ENCODE data around the gene RAB4B. TPM values are rescaled to one million over a fixed set of nuclear protein-coding genes. Genes with fewer than 3 reads are reported as not detected.

Gene RAB4B
- total RNA-seq, 6 donors from 2014 or later = 39.9 to 78.5 (median 58.6) TPM

DNA sequence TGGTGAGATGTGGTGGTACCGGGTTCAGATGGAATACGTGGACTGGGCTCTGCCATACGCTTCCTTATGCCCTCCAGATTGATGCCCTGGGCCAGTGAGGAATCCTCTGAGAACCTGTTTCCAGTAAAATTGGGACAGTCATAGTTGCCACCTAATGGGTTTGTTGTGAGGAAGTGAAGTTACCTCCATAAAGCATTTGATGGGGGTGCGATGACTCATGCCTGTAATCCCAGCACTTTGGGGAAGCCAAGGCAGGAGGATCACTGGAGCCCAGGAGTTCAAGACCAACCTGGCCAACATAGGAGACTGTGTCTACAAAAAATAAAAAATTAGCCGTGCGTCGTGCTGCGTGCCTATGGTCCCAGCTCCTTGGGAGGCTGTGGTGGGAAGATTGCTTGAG lies 22.3 kb upstream of the RAB4B start:
- WGBS, 2 donors = 98 to 99% methylated on average over 5 to 8 of the region's 8 CpGs
- H3K9me3 ChIP-seq = no peaks in the 10 kb centered on the region
- H3K36me3 ChIP-seq = peaks cover 19 to 54% (median 35%) of the 10 kb centered on the region in 4 donors
- H3K4me1 ChIP-seq = peaks cover 50 to 57% (median 52%) of the 10 kb centered on the region in 4 donors
- H3K4me3 ChIP-seq = no peak overlapping the region
- ATAC-seq (ENCODE audit: low FRiP score in 2 of 2) (no peak), DNase-seq (no peak)
- H3K27ac ChIP-seq = peak overlapping the region in 1 of 4 donors; percentile 42
- H3K27me3 ChIP-seq = no peaks in the 10 kb centered on the region
- TF ChIP-seq POLR2AphosphoS5 (IDR thresholded peaks at IDR 0.05) (no peak), POLR2A (IDR thresholded peaks at IDR 0.05) (no peak), EP300 (IDR thresholded peaks at IDR 0.05) (no peak)
- TF ChIP-seq, protein P1, sequence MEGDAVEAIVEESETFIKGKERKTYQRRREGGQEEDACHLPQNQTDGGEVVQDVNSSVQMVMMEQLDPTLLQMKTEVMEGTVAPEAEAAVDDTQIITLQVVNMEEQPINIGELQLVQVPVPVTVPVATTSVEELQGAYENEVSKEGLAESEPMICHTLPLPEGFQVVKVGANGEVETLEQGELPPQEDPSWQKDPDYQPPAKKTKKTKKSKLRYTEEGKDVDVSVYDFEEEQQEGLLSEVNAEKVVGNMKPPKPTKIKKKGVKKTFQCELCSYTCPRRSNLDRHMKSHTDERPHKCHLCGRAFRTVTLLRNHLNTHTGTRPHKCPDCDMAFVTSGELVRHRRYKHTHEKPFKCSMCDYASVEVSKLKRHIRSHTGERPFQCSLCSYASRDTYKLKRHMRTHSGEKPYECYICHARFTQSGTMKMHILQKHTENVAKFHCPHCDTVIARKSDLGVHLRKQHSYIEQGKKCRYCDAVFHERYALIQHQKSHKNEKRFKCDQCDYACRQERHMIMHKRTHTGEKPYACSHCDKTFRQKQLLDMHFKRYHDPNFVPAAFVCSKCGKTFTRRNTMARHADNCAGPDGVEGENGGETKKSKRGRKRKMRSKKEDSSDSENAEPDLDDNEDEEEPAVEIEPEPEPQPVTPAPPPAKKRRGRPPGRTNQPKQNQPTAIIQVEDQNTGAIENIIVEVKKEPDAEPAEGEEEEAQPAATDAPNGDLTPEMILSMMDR (IDR thresholded peaks at IDR 0.05) = no peak

DNA sequence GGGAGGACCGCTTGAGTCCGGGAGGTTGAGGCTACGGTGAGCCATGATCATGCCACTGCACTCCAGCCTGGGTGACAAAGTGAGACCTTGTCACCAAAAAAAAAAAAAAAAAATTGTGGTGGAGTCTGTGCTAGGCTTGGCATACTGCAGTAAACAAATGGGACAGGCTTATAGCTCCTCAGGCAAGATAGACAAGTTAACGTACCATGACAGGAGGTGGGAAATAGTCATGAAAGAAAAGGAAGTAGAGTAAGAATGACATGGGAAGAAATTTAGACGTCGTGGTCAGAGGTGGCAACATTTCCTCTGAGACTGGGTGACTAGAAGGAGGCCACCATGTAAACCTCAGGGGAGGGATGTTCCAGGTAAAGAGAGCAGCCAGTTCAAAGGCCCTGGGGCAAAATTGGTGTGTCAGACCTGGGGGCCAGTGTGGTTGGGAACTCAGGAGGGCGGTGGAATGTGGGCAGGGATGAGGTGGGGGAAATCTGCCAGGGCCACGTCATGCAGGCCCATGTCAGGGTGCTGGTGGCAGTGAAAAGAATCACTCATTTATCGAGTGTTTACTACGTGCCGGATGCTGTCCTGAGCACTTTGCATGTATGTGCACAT lies 21.4 kb upstream of the RAB4B start:
- ATAC-seq (ENCODE audit: low FRiP score in 2 of 2) (no peak), DNase-seq (no peak)
- Histone ChIP-seq H3K36me3 (peaks cover 20 to 61% (median 43%) of the 10 kb centered on the region in 4 donors), H3K4me3 (no peak overlapping the region), H3K27ac (peak overlapping the region in 2 of 4 donors; percentile 9 to 42), H3K4me1 (peaks cover 50 to 57% (median 53%) of the 10 kb centered on the region in 4 donors), H3K9me3 (no peaks in the 10 kb centered on the region), H3K27me3 (no peaks in the 10 kb centered on the region)
- 63 to 77% methylated on average over 10 to 11 of the region's 11 CpGs for WGBS, 2 donors
- no peak for TF ChIP-seq POLR2AphosphoS5 (IDR thresholded peaks at IDR 0.05)
- TF ChIP-seq EP300 (IDR thresholded peaks at IDR 0.05) = no peak
- TF ChIP-seq POLR2A (IDR thresholded peaks at IDR 0.05) = no peak
- TF ChIP-seq, protein P1 (IDR thresholded peaks at IDR 0.05) = no peak

DNA sequence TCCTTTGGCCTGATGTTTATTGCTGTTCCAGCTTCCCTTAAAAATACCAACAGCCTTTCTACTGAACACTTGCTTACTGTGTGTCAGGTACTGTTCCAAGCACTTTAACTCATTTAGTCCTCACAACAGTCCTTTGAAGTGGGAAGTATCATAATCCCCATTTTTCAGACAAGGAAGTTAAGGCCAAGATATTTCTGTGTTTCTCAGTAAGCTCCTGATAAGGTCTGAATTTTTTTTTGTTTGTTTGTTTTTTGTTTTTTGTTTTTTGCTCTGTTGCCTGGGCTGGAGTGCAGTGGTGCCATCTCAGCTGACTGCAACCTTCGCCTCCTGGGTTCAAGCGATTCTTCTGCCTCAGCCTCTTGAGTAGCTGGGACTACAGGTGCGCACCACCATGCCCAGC lies 19.6 kb upstream of the RAB4B start:
- no peak for ATAC-seq (ENCODE audit: low FRiP score in 2 of 2)
- peaks cover 34 to 42% (median 37%) of the 10 kb centered on the region in 4 donors for H3K4me1 ChIP-seq
- H3K27me3 ChIP-seq = no peaks in the 10 kb centered on the region
- H3K4me3 ChIP-seq = no peak overlapping the region
- WGBS, 2 donors = 96% methylated on average over 3 of the region's 3 CpGs
- TF ChIP-seq POLR2AphosphoS5 (IDR thresholded peaks at IDR 0.05) (no peak), POLR2A (IDR thresholded peaks at IDR 0.05) (no peak), EP300 (IDR thresholded peaks at IDR 0.05) (no peak)
- TF ChIP-seq, protein P1 (IDR thresholded peaks at IDR 0.05) = no peak
- H3K36me3 ChIP-seq = peaks cover 38 to 80% (median 62%) of the 10 kb centered on the region in 4 donors
- DNase-seq = no peak
- H3K27ac ChIP-seq = no peak overlapping the region
- no peaks in the 10 kb centered on the region for H3K9me3 ChIP-seq

DNA sequence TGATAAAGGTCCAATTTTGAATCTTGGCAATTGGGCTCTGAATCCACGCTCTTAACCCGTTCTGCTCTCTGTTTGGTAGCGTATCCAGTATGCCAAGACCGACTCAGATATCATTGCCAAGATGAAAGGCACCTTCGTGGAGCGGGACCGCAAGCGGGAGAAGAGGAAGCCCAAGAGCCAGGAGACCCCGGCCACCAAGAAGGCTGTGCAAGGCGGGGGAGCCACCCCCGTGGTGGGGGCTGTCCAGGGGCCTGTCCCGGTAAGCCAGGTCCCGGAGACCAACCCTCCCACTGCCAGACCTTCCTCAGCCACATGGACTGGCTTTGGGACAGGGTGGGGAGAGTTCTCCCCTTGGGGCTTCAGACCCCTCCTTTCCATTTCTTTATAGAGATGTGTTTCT lies 18.7 kb upstream of the RAB4B start:
- H3K9me3 ChIP-seq = no peaks in the 10 kb centered on the region
- TF ChIP-seq POLR2A (IDR thresholded peaks at IDR 0.05) = no peak
- no peak for TF ChIP-seq POLR2AphosphoS5 (IDR thresholded peaks at IDR 0.05)
- TF ChIP-seq EP300 (IDR thresholded peaks at IDR 0.05) = no peak
- TF ChIP-seq, protein P1 (IDR thresholded peaks at IDR 0.05) = no peak
- ATAC-seq (ENCODE audit: low FRiP score in 2 of 2) = no peak
- peaks cover 26 to 35% (median 28%) of the 10 kb centered on the region in 4 donors for H3K4me1 ChIP-seq
- 95 to 98% methylated on average over 12 to 13 of the region's 13 CpGs for WGBS, 2 donors
- H3K27me3 ChIP-seq = no peaks in the 10 kb centered on the region
- no peak overlapping the region for H3K4me3 ChIP-seq
- H3K27ac ChIP-seq = no peak overlapping the region
- peaks cover 43 to 85% (median 71%) of the 10 kb centered on the region in 4 donors for H3K36me3 ChIP-seq
- DNase-seq = no peak
